Measurements from ENCODE around the gene RGS21. TPM values are rescaled to one million over a fixed set of nuclear protein-coding genes. Genes with fewer than 3 reads are reported as not detected.

RGS21 gene
- total and polyA plus RNA-seq, 2 donors (not counting 1 experiment from before 2014, with no cell fraction given): not detected

DNA sequence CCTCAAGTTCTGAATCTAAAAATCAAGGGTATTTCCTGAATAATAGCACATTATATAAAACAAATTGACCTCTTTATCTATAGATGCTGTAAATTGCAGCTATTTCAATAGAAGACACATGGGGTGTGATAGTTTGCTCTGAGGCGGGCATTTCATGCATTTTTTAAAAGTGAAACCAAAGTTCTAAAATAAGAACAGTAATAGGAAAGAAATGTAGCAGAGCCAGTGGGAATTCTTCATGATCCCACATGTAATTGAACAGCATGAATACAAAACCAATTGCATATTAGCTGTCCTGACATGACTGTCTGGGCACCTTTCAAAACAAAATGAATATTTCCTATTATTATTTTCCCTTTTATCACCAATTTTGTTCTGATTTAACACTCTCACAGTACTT, 85.0 kb downstream of the RGS21 start:
- H4K20me1 ChIP-seq (ENCODE audit: control insufficient read depth, insufficient read depth, low read length, poor library complexity, severe bottlenecking): no peaks in the 10 kb centered on the region
- ChIA-PET POLR2A (no interaction called here), CTCF (no interaction called here)
- DNase-seq (no peak), ATAC-seq (ENCODE audit: low read depth) (no peak)
- H3K27ac ChIP-seq (ENCODE audit: low read length in 2 of 2): no peak overlapping the region
- intact Hi-C loops (cut with micrococcal nuclease): no loop called here
- H2AFZ ChIP-seq (ENCODE audit: insufficient read depth, low read depth, low read length, poor library complexity, severe bottlenecking): no peak overlapping the region
- no peaks in the 10 kb centered on the region for H3K79me2 ChIP-seq (ENCODE audit: control insufficient read depth, insufficient read depth, low read length)
- H3K4me1 ChIP-seq (ENCODE audit: control insufficient read depth in 2 of 2, insufficient read depth in 2 of 2, low read length in 2 of 2): no peaks in the 10 kb centered on the region
- Mint-ChIP-seq H3K4me3 (no peak overlapping the region), H3K27me3 (no peaks in the 10 kb centered on the region), H3K4me1 (no peaks in the 10 kb centered on the region), H3K27ac (no peak overlapping the region), H3K9me3 (ENCODE audit: insufficient read depth) (no peaks in the 10 kb centered on the region)
- H3K4me2 ChIP-seq (replicated peaks; ENCODE audit: low read depth, low read length, poor library complexity, severe bottlenecking): no peak overlapping the region
- no peaks in the 10 kb centered on the region for H3K36me3 ChIP-seq (replicated peaks in 1 of 2; ENCODE audit: control extremely low read depth in 1 of 2, control insufficient read depth in 1 of 2, extremely low read depth in 1 of 2, insufficient read depth in 2 of 2, low read length in 1 of 2)
- no peak overlapping the region for H3K4me3 ChIP-seq (ENCODE audit: control extremely low read depth in 1 of 5, extremely low read depth in 1 of 5, insufficient read depth in 1 of 5, low read depth in 2 of 5, low read length in 4 of 5)
- H3K9me3 ChIP-seq (ENCODE audit: control extremely low read depth in 1 of 3, control insufficient read depth in 2 of 3, insufficient read depth in 1 of 3, low read length in 2 of 3): no peaks in the 10 kb centered on the region
- H3K27me3 ChIP-seq (replicated peaks in 1 of 4; ENCODE audit: control extremely low read depth in 1 of 4, control insufficient read depth in 3 of 4, insufficient read depth in 4 of 4, low read length in 3 of 4): no peaks in the 10 kb centered on the region
- no peak for TF ChIP-seq EZH2 (IDR thresholded peaks at IDR 0.05; ENCODE audit: borderline replicate concordance, insufficient read depth, low read depth, low read length, poor library complexity, severe bottlenecking)
- TF ChIP-seq, protein P1, sequence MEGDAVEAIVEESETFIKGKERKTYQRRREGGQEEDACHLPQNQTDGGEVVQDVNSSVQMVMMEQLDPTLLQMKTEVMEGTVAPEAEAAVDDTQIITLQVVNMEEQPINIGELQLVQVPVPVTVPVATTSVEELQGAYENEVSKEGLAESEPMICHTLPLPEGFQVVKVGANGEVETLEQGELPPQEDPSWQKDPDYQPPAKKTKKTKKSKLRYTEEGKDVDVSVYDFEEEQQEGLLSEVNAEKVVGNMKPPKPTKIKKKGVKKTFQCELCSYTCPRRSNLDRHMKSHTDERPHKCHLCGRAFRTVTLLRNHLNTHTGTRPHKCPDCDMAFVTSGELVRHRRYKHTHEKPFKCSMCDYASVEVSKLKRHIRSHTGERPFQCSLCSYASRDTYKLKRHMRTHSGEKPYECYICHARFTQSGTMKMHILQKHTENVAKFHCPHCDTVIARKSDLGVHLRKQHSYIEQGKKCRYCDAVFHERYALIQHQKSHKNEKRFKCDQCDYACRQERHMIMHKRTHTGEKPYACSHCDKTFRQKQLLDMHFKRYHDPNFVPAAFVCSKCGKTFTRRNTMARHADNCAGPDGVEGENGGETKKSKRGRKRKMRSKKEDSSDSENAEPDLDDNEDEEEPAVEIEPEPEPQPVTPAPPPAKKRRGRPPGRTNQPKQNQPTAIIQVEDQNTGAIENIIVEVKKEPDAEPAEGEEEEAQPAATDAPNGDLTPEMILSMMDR (IDR thresholded peaks at IDR 0.05): no peak
- no CpG with 5 or more reads among the region's 1 CpG for WGBS (ENCODE audit: insufficient coverage)
- no peak overlapping the region for H3K9ac ChIP-seq (ENCODE audit: low read length)

DNA sequence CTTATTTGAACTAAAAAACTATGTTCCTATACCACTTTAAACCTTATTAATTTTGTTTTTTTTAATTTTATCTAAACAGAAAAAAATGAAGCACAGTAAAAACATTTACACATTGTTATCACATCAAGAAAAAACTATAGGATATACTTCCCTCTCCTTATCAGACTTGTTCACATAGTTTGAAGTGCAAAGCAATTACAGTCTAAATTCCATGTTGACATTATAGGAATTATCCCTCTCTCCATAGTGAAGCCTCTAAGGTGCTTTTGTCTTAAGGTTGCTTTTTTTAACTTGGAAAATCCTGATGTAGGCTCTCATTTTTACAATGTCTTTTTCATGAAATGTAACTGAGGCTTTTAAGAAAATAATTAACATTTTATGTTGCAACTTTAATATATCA, 85.8 kb downstream of the RGS21 start:
- no peak overlapping the region for H2AFZ ChIP-seq (ENCODE audit: insufficient read depth, low read depth, low read length, poor library complexity, severe bottlenecking)
- CTCF ChIA-PET: no interaction called here
- Mint-ChIP-seq H3K27me3 (no peaks in the 10 kb centered on the region), H3K4me1 (no peaks in the 10 kb centered on the region), H3K9me3 (ENCODE audit: insufficient read depth) (no peaks in the 10 kb centered on the region), H3K27ac (no peak overlapping the region), H3K4me3 (no peak overlapping the region)
- no peaks in the 10 kb centered on the region for H3K27me3 ChIP-seq (replicated peaks in 1 of 4; ENCODE audit: control extremely low read depth in 1 of 4, control insufficient read depth in 3 of 4, insufficient read depth in 4 of 4, low read length in 3 of 4)
- ATAC-seq (ENCODE audit: low read depth) (no peak), DNase-seq (no peak)
- no peaks in the 10 kb centered on the region for H3K4me1 ChIP-seq (ENCODE audit: control insufficient read depth in 2 of 2, insufficient read depth in 2 of 2, low read length in 2 of 2)
- TF ChIP-seq, protein P1 (IDR thresholded peaks at IDR 0.05): no peak
- no peak for TF ChIP-seq EZH2 (IDR thresholded peaks at IDR 0.05; ENCODE audit: borderline replicate concordance, insufficient read depth, low read depth, low read length, poor library complexity, severe bottlenecking)
- H3K79me2 ChIP-seq (ENCODE audit: control insufficient read depth, insufficient read depth, low read length): no peaks in the 10 kb centered on the region
- no peak overlapping the region for H3K9ac ChIP-seq (ENCODE audit: low read length)
- no peaks in the 10 kb centered on the region for H4K20me1 ChIP-seq (ENCODE audit: control insufficient read depth, insufficient read depth, low read length, poor library complexity, severe bottlenecking)
- no peak overlapping the region for H3K4me2 ChIP-seq (replicated peaks; ENCODE audit: low read depth, low read length, poor library complexity, severe bottlenecking)
- intact Hi-C loops (cut with micrococcal nuclease): no loop called here
- POLR2A ChIA-PET: no interaction called here
- no peaks in the 10 kb centered on the region for H3K36me3 ChIP-seq (replicated peaks in 1 of 2; ENCODE audit: control extremely low read depth in 1 of 2, control insufficient read depth in 1 of 2, extremely low read depth in 1 of 2, insufficient read depth in 2 of 2, low read length in 1 of 2)
- no peaks in the 10 kb centered on the region for H3K9me3 ChIP-seq (ENCODE audit: control extremely low read depth in 1 of 3, control insufficient read depth in 2 of 3, insufficient read depth in 1 of 3, low read length in 2 of 3)
- no peak overlapping the region for H3K27ac ChIP-seq (ENCODE audit: low read length in 2 of 2)
- no peak overlapping the region for H3K4me3 ChIP-seq (ENCODE audit: control extremely low read depth in 1 of 5, extremely low read depth in 1 of 5, insufficient read depth in 1 of 5, low read depth in 2 of 5, low read length in 4 of 5)
